Effector memory CD8-positive, alpha-beta T cell (primary cell): ENCODE results near the gene ISG15.
A peak's percentile ranks its signal among the peaks of the same experiment; 100 is the strongest.
"Not testable (repeated sequence)": the region's sequence is repeated elsewhere in the genome, so short reads cannot be mapped to it uniquely, and the experiment has no call there.

Source experiments
- ATAC-seq: fragments of 150-1000 bp; cut with Tn5 transposase; replicated peaks from 2 replicates; pipeline ENCODE4 v1.10.0; 2021; ENCODE audit warnings: mild to moderate bottlenecking, moderate library complexity
- DNase-seq, 3 experiments: peaks; one replicate each; pipeline ENCODE4 v3.0.0; 2021
- H3K27ac Mint-ChIP-seq, 2 donors: one replicate each; pipeline ENCODE4 v1.8.0; 2022; ENCODE audit warnings: mild to moderate bottlenecking in 2 of 2, mixed read lengths in 2 of 2, moderate library complexity in 2 of 2
- H3K27me3 Mint-ChIP-seq, 2 donors: one replicate each; pipeline ENCODE4 v1.8.0; 2022; ENCODE audit warnings: mixed read lengths in 2 of 2
- H3K36me3 Mint-ChIP-seq: one replicate; pipeline ENCODE4 v1.8.0; 2022; ENCODE audit warnings: mild to moderate bottlenecking, moderate library complexity, mixed read lengths; ENCODE audit not compliant: insufficient read depth
- H3K4me1 Mint-ChIP-seq, 2 donors: one replicate each; pipeline ENCODE4 v1.8.0; 2022; ENCODE audit warnings: low read depth in 2 of 2, mixed read lengths in 2 of 2
- H3K4me3 Mint-ChIP-seq, 2 donors: one replicate each; pipeline ENCODE4 v1.8.0; 2022; ENCODE audit warnings: mild to moderate bottlenecking in 2 of 2, mixed read lengths in 2 of 2, moderate library complexity in 2 of 2
- H3K9me3 Mint-ChIP-seq, 2 donors: one replicate each; pipeline ENCODE4 v1.8.0; 2022; ENCODE audit warnings: mixed read lengths in 2 of 2

ISG15 gene

DNA sequence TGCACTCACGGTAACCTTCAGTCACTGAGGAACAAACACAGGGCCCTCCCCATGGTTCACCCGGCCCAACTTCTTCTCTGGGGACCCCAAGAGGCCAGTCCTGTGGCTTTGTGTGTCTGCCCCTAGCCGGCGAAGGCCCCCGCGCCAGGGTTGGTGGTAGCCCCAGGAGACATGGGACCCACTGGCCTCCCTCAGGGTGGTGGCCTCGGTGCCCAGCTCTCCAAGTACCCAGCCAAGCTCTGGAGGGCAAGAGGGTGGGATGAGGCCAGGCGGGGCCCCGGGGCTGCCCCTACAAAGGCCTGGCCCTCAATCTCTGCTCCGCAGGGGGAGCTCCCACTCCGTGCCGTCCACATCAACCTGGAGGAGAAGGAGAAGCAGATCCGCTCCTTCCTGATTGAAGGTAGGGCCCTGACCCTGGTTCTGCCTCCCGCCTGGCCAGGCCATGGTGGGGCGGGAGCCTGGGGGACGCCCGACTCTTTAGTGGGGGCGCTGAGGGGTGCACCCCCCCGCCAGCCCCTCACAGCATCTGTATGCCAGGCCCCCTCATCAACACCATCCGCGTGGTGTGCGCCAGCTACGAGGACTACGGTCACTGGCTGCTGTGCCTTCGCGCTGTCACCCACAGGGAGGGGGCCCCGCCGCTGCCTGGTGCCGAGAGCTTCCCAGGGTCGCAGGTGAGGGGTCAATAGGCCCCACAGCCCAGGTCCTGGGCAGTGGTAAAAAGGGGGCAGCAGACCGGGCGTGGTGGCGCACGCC is 41.4 kb upstream of the ISG15 start:
- ATAC-seq, result no peak
- peaks cover 5 to 6% of the 10 kb centered on the region in 2 donors for H3K4me1 Mint-ChIP-seq

GRCh38 chr1:972726-973458 is 40.4 kb upstream of the ISG15 start:
- H3K4me3 Mint-ChIP-seq, result no peak overlapping the region
- DNase-seq (no peak), ATAC-seq (no peak)
- no peaks in the 10 kb centered on the region for H3K36me3 Mint-ChIP-seq
- no peak overlapping the region for H3K27ac Mint-ChIP-seq
- H3K9me3 Mint-ChIP-seq, result no peaks in the 10 kb centered on the region
- peaks cover 5 to 6% of the 10 kb centered on the region in 2 donors for H3K4me1 Mint-ChIP-seq
- H3K27me3 Mint-ChIP-seq, result peaks cover 13 to 45% of the 10 kb centered on the region in 2 donors

More for the DNA sequence above, 41.4 kb upstream of the ISG15 start:
- Mint-ChIP-seq H3K9me3 (no peaks in the 10 kb centered on the region), H3K27me3 (peaks cover 13 to 45% of the 10 kb centered on the region in 2 donors), H3K27ac (no peak overlapping the region), H3K4me3 (no peak overlapping the region), H3K36me3 (no peaks in the 10 kb centered on the region)
- DNase-seq, result no peak

DNA sequence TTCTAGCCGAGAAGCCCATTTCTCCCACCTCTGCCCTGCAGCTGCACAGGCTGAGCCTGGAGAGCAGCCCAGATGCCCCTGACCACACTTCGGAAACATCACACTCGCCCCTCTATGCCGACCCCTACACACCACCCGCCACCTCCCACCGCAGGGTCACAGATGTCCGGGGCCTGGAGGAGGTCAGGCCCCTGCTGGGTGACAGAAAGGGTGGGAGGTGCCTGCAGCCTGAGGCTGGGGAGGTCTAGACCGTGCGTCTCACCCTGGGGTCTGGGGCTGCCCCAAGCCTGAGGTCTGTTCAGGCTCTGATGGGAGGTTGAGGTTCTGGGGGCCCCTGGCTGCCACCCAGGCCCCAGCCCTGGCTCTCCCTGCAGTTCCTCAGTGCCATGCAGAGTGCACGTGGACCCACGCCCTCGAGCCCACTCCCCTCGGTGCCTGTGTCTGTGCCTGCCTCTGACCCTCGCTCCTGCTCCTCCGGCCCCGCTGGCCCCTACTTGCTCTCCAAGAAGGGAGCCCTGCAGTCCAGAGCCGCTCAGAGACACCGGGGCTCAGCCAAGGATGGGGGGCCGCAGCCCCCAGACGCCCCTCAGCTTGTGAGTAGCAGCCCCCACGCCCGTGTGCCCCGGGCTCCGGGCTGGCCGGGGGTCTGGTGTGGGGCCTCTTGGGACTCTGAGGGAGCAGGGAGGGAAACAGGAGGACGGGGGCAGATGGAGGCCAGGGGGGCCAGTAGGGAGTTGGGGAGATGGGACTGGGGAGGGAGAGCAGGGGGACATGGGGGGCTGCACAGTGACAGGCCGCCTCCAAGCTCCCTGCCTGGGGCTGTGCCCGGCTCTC is 39.6 kb upstream of the ISG15 start:
- Mint-ChIP-seq H3K4me3 (no peak overlapping the region), H3K9me3 (no peaks in the 10 kb centered on the region), H3K27ac (no peak overlapping the region), H3K27me3 (peaks cover 13 to 44% of the 10 kb centered on the region in 2 donors), H3K36me3 (no peaks in the 10 kb centered on the region), H3K4me1 (peaks cover 5 to 9% of the 10 kb centered on the region in 2 donors)
- DNase-seq (no peak), ATAC-seq (no peak)

DNA sequence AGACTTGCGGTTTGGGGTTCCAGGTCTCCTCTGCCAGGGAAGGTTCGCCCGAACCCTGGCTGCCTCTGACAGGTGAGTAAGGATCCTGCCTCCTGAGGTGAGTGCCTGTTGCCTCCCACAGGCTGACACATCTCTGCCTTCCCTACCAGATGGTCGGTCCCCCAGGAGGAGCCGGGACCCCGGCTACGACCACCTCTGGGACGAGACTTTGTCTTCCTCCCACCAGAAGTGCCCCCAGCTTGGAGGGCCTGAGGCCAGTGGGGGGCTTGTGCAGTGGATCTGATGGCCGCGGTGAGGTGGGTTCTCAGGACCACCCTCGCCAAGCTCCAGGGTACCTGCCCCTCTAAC is 39.0 kb upstream of the ISG15 start:
- Mint-ChIP-seq H3K9me3 (no peaks in the 10 kb centered on the region), H3K36me3 (no peaks in the 10 kb centered on the region), H3K4me1 (peaks cover 5 to 9% of the 10 kb centered on the region in 2 donors), H3K4me3 (no peak overlapping the region), H3K27me3 (peaks cover 13 to 40% of the 10 kb centered on the region in 2 donors), H3K27ac (no peak overlapping the region)
- ATAC-seq (no peak), DNase-seq (no peak)

- Mint-ChIP-seq H3K36me3 (no peaks in the 10 kb centered on the region), H3K27ac (no peak overlapping the region), H3K4me1 (peaks cover 5 to 9% of the 10 kb centered on the region in 2 donors), H3K4me3 (peak overlapping the region in 1 of 2 donors; percentile 53), H3K27me3 (peaks cover 13 to 35% of the 10 kb centered on the region in 2 donors), H3K9me3 (no peaks in the 10 kb centered on the region)
- DNase-seq, result no peak
- ATAC-seq, result no peak
Measured at GRCh38 chr1:974687-975328, 38.5 kb upstream of the ISG15 start.

GRCh38 chr1:975365-975764 is 37.9 kb upstream of the ISG15 start:
- peak overlapping the region in 1 of 2 donors; percentile 62 for H3K4me3 Mint-ChIP-seq
- H3K4me1 Mint-ChIP-seq, result peaks cover 5 to 9% of the 10 kb centered on the region in 2 donors
- H3K9me3 Mint-ChIP-seq, result no peaks in the 10 kb centered on the region
- DNase-seq (no peak), ATAC-seq (no peak)
- peaks cover 13 to 35% of the 10 kb centered on the region in 2 donors for H3K27me3 Mint-ChIP-seq
- no peaks in the 10 kb centered on the region for H3K36me3 Mint-ChIP-seq
- H3K27ac Mint-ChIP-seq, result no peak overlapping the region

GRCh38 chr1:975896-976683 is 37.2 kb upstream of the ISG15 start:
- peak overlapping the region; percentile 38 to 62 for H3K4me3 Mint-ChIP-seq
- H3K36me3 Mint-ChIP-seq, result no peaks in the 10 kb centered on the region
- H3K27ac Mint-ChIP-seq, result peak overlapping the region in 1 of 2 donors; percentile 53
- DNase-seq (peak; percentile 54 to 65 (median 58)), ATAC-seq (peak; percentile 94)
- no peaks in the 10 kb centered on the region for H3K9me3 Mint-ChIP-seq
- peaks cover 5 to 9% of the 10 kb centered on the region in 2 donors for H3K4me1 Mint-ChIP-seq
- H3K27me3 Mint-ChIP-seq, result peaks cover 13 to 35% of the 10 kb centered on the region in 2 donors

- ATAC-seq, H3K9me3 Mint-ChIP-seq, H3K36me3 Mint-ChIP-seq, H3K27ac Mint-ChIP-seq, DNase-seq, H3K4me1 Mint-ChIP-seq, H3K4me3 Mint-ChIP-seq: not testable (repeated sequence)
- peaks cover 13 to 35% of the 10 kb centered on the region in 2 donors for H3K27me3 Mint-ChIP-seq
Measured at GRCh38 chr1:976791-977190, 36.5 kb upstream of the ISG15 start.

DNA sequence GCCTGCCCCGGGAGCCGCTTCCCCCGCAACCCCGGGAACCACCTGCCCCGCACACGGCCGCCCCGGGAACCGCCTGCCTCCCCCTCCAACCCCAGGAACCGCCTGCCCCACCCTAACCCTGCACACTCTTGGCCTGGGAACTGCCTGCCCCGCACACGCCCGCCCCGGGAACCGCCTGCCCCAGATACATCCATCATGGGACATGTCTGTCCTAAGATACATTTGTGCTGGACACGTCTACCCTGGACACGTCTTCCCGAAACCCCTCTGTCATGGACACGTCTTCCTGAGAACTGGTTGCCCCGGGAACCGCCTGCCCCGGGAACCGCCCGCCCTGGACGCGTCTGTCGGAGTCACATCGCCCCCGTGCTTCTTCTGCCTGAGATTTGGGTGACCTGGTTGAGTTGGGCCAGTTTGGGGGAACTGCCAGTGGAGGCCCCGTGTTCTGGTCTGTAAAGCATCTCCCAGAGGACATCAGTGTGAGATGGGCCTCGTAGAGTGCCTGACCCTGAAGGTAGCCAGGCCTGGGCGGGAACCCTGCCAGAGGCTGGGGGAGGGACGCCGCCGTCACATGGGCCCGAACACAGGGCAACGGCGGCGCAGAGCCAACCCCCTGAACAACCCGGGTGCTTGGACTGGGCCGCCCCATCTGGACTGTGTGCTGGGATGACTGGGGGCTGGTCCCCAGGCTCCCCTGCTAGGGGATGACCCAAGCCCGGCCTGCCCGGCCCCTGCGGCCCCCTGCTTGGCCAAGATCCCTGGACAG is 35.0 kb upstream of the ISG15 start:
- Mint-ChIP-seq H3K9me3 (no peaks in the 10 kb centered on the region), H3K4me3 (peak overlapping the region; percentile 46 to 58), H3K27me3 (peaks cover 19 to 47% of the 10 kb centered on the region in 2 donors), H3K4me1 (peaks cover 5 to 9% of the 10 kb centered on the region in 2 donors), H3K36me3 (no peaks in the 10 kb centered on the region), H3K27ac (no peak overlapping the region)
- no peak for ATAC-seq
- DNase-seq, result no peak

DNA sequence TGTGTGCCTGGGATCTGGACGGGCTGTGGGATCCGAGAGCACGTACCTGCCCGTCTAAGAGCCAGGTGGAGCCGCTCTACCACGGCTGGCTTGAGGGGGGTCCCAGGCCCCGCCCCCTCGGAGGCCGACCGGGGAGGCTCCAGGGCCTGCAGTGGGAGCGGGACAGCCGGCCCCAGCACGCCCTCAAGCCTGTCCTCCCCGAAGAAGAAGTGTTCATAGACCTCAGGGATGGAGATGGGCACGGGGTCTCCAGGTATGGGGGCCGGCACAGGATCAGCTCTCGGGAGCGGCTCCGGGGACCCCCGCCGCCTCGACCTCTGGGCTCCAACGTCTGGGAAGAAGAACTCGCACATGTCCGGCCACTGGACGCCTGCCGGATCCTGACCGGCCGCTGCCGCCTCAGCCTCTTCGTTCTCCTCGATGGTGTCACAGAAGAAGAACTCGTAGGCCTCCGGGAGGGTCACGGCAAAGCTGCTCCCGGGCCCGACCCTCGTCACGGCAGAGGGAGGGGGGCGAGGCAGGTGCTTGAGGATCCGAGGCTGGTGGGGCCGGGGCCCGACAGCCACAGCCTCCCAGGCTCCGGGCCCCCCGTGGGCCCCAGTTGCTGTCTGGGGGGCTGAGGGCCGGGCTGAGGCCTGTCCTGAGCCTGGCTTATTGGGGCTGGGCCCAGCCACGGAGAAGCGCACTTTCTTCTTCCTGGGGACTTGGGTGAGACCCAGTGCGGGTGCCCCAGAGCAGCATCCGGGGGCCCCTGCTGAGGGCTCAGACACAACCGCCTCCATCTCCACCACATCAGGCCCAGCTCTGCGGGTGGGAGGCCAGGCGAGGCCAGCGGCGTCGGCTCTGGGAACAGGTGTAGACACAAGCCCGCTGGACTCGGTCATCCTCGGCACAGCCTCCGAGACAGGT is 34.2 kb upstream of the ISG15 start:
- peaks cover 5 to 9% of the 10 kb centered on the region in 2 donors for H3K4me1 Mint-ChIP-seq
- H3K4me3 Mint-ChIP-seq, result no peak overlapping the region
- H3K36me3 Mint-ChIP-seq, result no peaks in the 10 kb centered on the region
- no peak overlapping the region for H3K27ac Mint-ChIP-seq
- peaks cover 19 to 49% of the 10 kb centered on the region in 2 donors for H3K27me3 Mint-ChIP-seq
- ATAC-seq (no peak), DNase-seq (no peak)
- H3K9me3 Mint-ChIP-seq, result no peaks in the 10 kb centered on the region

- DNase-seq, result no peak
- Mint-ChIP-seq H3K4me1 (peaks cover 5 to 9% of the 10 kb centered on the region in 2 donors), H3K27me3 (peaks cover 18 to 44% of the 10 kb centered on the region in 2 donors), H3K27ac (no peak overlapping the region), H3K36me3 (no peaks in the 10 kb centered on the region), H3K4me3 (no peak overlapping the region), H3K9me3 (no peaks in the 10 kb centered on the region)
- no peak for ATAC-seq
Measured at GRCh38 chr1:979744-980072, 33.6 kb upstream of the ISG15 start.
